NOMO-1 treated with DMSO at 0.1 percent for 48 hours (cell line): ENCODE data around the gene EFHD1.

ENCODE experiments used
- DNase-seq: peaks from one replicate; lab custom pipeline; 2025; ENCODE audit not compliant: unreplicated experiment; lab: John Stamatoyannopoulos, UW

The EFHD1 gene

GRCh38 chr2:232633413-232634205, at the start of gene EFHD1:
Gene EFHD1, plus strand, starts transcription at chr2:232633604. Its CDS starts 101 bp downstream, at chr2:232633705.
- peak; percentile 60 for DNase-seq

- DNase-seq, result no peak
Measured at GRCh38 chr2:232584238-232584637, 49.2 kb upstream of the EFHD1 start.

GRCh38 chr2:232586943-232587505, 46.4 kb upstream of the EFHD1 start:
- DNase-seq, result no peak

GRCh38 chr2:232587512-232587911, 45.9 kb upstream of the EFHD1 start:
- DNase-seq, result peak; percentile 12

- no peak for DNase-seq
Measured at GRCh38 chr2:232588031-232588430, 45.4 kb upstream of the EFHD1 start.

GRCh38 chr2:232588680-232589585, 44.5 kb upstream of the EFHD1 start:
- no peak for DNase-seq

- DNase-seq, result no peak
Measured at GRCh38 chr2:232592772-232593395, 40.5 kb upstream of the EFHD1 start.

- DNase-seq, result no peak
Measured at GRCh38 chr2:232593982-232594381, 39.4 kb upstream of the EFHD1 start.

GRCh38 chr2:232597362-232598079, 35.9 kb upstream of the EFHD1 start:
- DNase-seq, result no peak

GRCh38 chr2:232598293-232598692, 35.1 kb upstream of the EFHD1 start:
- no peak for DNase-seq

- no peak for DNase-seq
Measured at GRCh38 chr2:232600053-232600773, 33.2 kb upstream of the EFHD1 start.

GRCh38 chr2:232603283-232603682, 30.1 kb upstream of the EFHD1 start:
- no peak for DNase-seq

- no peak for DNase-seq
Measured at GRCh38 chr2:232604535-232604934, 28.9 kb upstream of the EFHD1 start.

GRCh38 chr2:232607011-232607410, 26.4 kb upstream of the EFHD1 start:
- no peak for DNase-seq

GRCh38 chr2:232609607-232610006, 23.8 kb upstream of the EFHD1 start:
- DNase-seq, result no peak

GRCh38 chr2:232610081-232610480, 23.3 kb upstream of the EFHD1 start:
- DNase-seq, result no peak

GRCh38 chr2:232611061-232611460, 22.3 kb upstream of the EFHD1 start:
- no peak for DNase-seq

GRCh38 chr2:232611559-232612218, 21.7 kb upstream of the EFHD1 start:
- peak; percentile 18 for DNase-seq

- no peak for DNase-seq
Measured at GRCh38 chr2:232613538-232614134, 19.8 kb upstream of the EFHD1 start.
